Thyroid gland (tissue), 4 donors: ENCODE measurements around the gene TRAFD1. TPM values are rescaled to one million over a fixed set of nuclear protein-coding genes. Genes with fewer than 3 reads are reported as not detected.
A peak's percentile ranks its signal among the peaks of the same experiment; 100 is the strongest.
"Not testable (repeated sequence)": the region's sequence is repeated elsewhere in the genome, so short reads cannot be mapped to it uniquely, and the experiment has no call there.

Source experiments
- DNase-seq, 2 donors: peaks; one replicate each; pipeline ENCODE4 v3.0.0-alpha.2; 2019
- H3K27ac ChIP-seq, 3 donors: fragments of 200-600 bp; sonication (generic); 1 replicate in 2 of 3; 2 replicates in 1 of 3; pipeline ENCODE4 v1.5.1; 2016 to 2019; ENCODE audit warnings: mild to moderate bottlenecking in 1 of 3, moderate library complexity in 1 of 3
- H3K27me3 ChIP-seq: fragments of 200-600 bp; sonication (generic); one replicate; pipeline ENCODE4 v1.5.1; 2019
- H3K36me3 ChIP-seq, 2 donors: fragments of 200-600 bp; sonication (generic); one replicate each; pipeline ENCODE4 v1.5.1; 2016 to 2019
- H3K4me1 ChIP-seq, 2 donors: fragments of 200-600 bp; sonication (generic); one replicate each; pipeline ENCODE4 v1.5.1; 2017 to 2019
- H3K4me3 ChIP-seq, 3 donors: fragments of 200-600 bp; sonication (generic); replicated peaks in 1 of 3; 1 replicate in 2 of 3; 2 replicates in 1 of 3; pipeline ENCODE4 v1.5.1; 2016; ENCODE audit warnings: mild to moderate bottlenecking in 1 of 3
- H3K9me3 ChIP-seq: fragments of 200-600 bp; sonication (generic); one replicate; pipeline ENCODE4 v1.5.1; 2017
- POLR2A ChIP-seq, 2 donors: fragments of 450-650 bp; IDR thresholded peaks; one replicate each; pipeline ENCODE4 v1.6.1; 2017; ENCODE audit warnings: antibody characterized with exemption in 2 of 2, mild to moderate bottlenecking in 2 of 2, moderate library complexity in 1 of 2
- WGBS, 2 donors: methylation state at CpG; one replicate each; pipeline ENCODE4 v1.1.5; 2017; 5-methylcytosine and 5-hydroxymethylcytosine counted together
- intact Hi-C: fragments of 100-400 bp; cut with DNase I; formaldehyde crosslinking; loops from one replicate; pipeline ENCODE4 v1.15.1; 2023
- total RNA-seq, 4 donors: library from RNA; depleted of rRNA; stranded (reverse); fragments of >200 nt; gene quantifications; one replicate each; pipeline ENCODE4 v1.2.3, GENCODE V29; 2016
- TF ChIP-seq, protein P1 (sequence below), 6 experiments: fragments of 200-600 bp in 3 of 6; fragments of 450-650 bp in 3 of 6; sonication (generic) in 3 of 6; IDR thresholded peaks; one replicate each; pipeline ENCODE4 v1.5.1; 2016 to 2019; ENCODE audit warnings: antibody characterized with exemption in 6 of 6, mild to moderate bottlenecking in 2 of 6, inconsistent platforms in 1 of 6, moderate library complexity in 1 of 6

The TRAFD1 gene
- total RNA-seq, 4 donors from 2014 or later = 24.6 to 34.4 (median 27.9) TPM

DNA sequence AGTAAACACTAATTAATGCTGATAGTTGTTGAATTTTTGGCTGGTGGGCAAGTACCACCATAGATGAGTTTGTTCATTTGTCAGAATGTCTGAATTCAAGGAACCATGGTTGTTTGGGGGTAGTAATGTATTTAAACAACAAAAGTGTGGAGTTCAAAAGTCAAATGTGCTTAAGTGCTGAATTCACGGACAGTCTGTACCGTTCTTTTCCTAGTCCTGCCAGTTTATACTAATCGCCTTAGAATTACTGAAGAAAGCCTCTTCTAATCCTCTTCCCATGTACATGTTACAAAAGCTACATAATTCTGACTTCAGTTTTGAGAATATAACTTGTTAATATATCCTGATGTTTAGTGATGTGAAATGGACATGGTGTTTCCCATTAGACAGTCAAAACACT, 19.5 kb upstream of the TRAFD1 start:
- H3K4me3 ChIP-seq = no peak overlapping the region
- H3K36me3 ChIP-seq = peaks cover 0 to 5% of the 10 kb centered on the region in 2 donors
- no peaks in the 10 kb centered on the region for H3K9me3 ChIP-seq
- no peak for DNase-seq
- H3K27me3 ChIP-seq = no peaks in the 10 kb centered on the region
- peaks cover 9 to 17% of the 10 kb centered on the region in 2 donors for H3K4me1 ChIP-seq
- intact Hi-C loops = no loop called here
- H3K27ac ChIP-seq = no peak overlapping the region
- 85 to 91% methylated on average over 3 of the region's 3 CpGs for WGBS, 2 donors
- no peak for TF ChIP-seq POLR2A (IDR thresholded peaks at IDR 0.05)
- TF ChIP-seq, protein P1, sequence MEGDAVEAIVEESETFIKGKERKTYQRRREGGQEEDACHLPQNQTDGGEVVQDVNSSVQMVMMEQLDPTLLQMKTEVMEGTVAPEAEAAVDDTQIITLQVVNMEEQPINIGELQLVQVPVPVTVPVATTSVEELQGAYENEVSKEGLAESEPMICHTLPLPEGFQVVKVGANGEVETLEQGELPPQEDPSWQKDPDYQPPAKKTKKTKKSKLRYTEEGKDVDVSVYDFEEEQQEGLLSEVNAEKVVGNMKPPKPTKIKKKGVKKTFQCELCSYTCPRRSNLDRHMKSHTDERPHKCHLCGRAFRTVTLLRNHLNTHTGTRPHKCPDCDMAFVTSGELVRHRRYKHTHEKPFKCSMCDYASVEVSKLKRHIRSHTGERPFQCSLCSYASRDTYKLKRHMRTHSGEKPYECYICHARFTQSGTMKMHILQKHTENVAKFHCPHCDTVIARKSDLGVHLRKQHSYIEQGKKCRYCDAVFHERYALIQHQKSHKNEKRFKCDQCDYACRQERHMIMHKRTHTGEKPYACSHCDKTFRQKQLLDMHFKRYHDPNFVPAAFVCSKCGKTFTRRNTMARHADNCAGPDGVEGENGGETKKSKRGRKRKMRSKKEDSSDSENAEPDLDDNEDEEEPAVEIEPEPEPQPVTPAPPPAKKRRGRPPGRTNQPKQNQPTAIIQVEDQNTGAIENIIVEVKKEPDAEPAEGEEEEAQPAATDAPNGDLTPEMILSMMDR (IDR thresholded peaks at IDR 0.05) = no peak

DNA sequence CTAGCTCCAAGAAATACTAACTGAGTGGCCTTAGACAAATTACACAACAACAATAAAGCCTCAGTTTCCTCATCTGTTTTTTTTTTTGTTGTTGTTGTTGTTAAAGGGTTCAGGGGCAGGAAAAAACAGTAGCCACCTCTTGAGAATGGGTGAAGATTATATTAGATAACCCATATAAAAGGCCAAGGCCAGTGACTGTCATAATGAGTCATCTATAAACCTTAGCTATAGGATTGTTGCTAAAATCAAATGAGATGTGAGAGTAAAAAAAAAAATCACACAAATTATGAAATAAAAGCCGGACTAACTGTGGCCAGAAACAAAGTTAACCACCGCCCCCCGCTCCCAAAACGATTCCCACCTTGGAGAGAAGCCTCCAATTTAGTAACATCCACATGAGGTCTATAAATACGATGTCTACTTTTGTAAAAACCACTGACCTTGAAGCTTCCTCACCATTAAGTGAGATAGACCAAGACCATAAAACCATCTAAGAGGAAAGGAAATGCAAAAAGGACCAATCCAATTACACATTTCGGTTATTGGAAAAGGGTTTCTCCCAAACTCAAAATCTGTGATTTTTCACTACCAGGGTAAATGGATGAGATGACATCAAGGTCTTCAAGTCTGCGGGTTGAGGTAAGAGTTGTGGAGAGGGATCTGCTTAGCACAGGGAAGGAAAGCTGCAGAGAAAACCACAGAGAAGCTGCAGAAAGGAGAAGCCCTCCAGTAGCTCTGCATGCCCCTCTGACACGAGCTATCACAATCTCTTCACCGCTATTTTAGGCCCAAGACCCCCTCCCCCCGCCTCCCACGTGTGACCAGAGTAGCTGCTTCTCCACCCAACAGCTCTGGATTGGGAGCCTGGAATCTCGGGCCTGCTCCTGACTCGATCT, 17.8 kb upstream of the TRAFD1 start:
- H3K9me3 ChIP-seq = no peaks in the 10 kb centered on the region
- peak; percentile 29 to 31 for DNase-seq
- peak overlapping the region in 1 of 3 donors; percentile 97 for H3K27ac ChIP-seq
- TF ChIP-seq, protein P1 (IDR thresholded peaks at IDR 0.05) = no peak
- no peak for TF ChIP-seq POLR2A (IDR thresholded peaks at IDR 0.05)
- H3K4me1 ChIP-seq = peaks cover 15 to 17% of the 10 kb centered on the region in 2 donors
- whole genome bisulfite sequencing, 2 donors = 25 to 30% methylated on average over 13 of the region's 13 CpGs
- H3K36me3 ChIP-seq = no peaks in the 10 kb centered on the region
- H3K27me3 ChIP-seq = no peaks in the 10 kb centered on the region
- peak overlapping the region in 2 of 3 donors; percentile 68 to 71 for H3K4me3 ChIP-seq
- intact Hi-C loops = no loop called here

DNA sequence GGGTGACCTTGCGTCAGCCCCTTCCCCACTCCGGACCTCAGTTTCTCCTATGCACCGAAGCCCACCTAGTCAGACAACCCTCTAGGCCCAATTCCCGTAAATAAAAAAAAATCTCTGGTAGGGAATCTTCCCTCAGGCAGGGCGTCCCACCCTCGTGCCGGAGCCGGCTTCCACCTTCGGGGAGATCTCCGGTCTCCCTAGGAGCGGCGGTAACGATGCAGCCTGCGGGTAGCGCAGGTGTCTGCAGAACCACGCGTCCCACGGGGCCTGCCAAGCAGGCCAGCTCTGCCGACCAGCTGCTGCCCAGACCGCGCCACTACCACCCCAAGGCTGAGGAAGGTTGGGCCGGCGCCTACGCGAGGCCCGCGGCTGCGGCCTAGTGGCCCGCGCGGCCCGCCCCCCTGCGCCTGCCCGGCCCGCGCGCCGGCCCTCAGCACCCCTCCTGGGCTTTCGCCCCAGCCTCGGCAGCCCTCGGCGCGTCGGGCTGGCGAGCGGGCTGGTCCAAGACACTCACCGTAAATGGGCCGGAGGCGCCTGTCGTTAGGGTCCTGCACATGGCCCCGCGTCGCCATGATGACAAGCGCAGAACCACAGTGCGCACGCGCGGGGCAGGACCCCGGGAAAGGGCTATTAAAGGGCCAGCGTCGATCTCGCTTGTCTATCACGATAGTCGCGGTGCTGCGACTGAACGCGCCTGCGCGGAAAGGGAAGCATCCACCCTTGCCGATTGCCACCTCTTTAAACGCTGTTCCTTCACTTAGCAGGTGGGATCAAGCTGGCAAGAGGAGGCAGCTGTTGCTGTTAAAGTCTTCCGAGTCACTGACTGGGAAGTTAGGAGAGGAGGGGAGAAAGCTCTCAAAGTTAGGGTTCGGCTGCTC, 16.9 kb upstream of the TRAFD1 start, which contains the start of gene NAA25:
NAA25 (minus strand) TSS at position 582 of the 878 bp plus-strand sequence; CDS start at position 572, 10 bp downstream.
- 0 to 2% methylated on average over 9 to 30 of the region's 74 CpGs for WGBS, 2 donors
- peaks cover 15 to 17% of the 10 kb centered on the region in 2 donors for H3K4me1 ChIP-seq
- no peaks in the 10 kb centered on the region for H3K36me3 ChIP-seq
- intact Hi-C loops = no loop called here
- H3K4me3 ChIP-seq = peak within 1 kb of the TSS; percentile 51 to 71 (median 68)
- H3K27me3 ChIP-seq = no peaks in the 10 kb centered on the region
- peak; percentile 91 to 92 for DNase-seq
- TF ChIP-seq POLR2A (IDR thresholded peaks at IDR 0.05) = peak in 1 of 2 donors; percentile 57
- TF ChIP-seq, protein P1 (IDR thresholded peaks at IDR 0.05) = no peak
- no peaks in the 10 kb centered on the region for H3K9me3 ChIP-seq
- peak within 1 kb of the TSS; percentile 95 to 98 (median 97) for H3K27ac ChIP-seq

DNA sequence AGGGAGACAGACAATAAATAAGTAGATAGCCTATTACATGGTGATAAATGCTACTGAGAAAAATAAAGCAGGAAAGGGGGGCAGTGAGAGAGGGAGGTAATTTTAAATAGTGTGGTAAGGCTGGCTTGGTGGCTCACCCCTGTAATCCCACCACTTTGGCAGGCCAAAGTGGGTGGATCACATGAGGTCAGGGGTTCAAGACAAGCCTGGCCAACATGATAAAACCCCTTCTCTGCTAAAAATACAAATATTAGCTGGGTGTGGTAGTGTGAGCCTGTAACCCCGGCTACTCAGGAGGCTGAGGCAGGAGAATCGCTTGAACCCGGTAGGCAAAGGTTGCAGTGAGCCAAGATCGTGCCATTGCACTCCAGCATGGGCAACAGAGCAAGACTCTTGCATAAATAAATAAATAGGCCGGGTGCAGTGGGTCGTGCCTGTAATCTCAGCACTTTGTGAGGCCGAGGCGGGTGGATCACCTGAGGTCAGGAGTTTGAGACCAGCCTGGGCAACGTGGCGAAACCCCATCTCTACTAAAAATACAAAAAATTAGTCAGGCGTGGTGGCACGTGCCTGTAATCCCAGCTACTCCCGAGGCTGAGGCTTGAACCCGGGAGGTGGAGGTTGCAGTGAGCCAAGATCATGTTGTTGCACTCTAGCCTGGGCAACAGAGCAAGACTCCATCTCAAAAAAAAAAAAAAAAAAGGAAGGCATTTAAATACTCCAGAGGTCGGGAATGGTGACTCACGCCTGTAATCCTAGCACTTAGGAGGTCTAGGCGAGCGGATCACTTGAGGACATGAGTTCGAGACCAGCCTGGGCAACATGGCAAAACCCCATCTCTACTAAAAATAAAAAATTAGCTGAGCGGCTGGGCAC, 14.3 kb upstream of the TRAFD1 start:
- H3K4me1 ChIP-seq = peaks cover 15 to 17% of the 10 kb centered on the region in 2 donors
- H3K4me3 ChIP-seq, intact Hi-C loops, H3K27ac ChIP-seq, H3K9me3 ChIP-seq, H3K36me3 ChIP-seq, H3K27me3 ChIP-seq, DNase-seq: not testable (repeated sequence)
- WGBS, 2 donors = 70 to 78% methylated on average over 15 to 20 of the region's 20 CpGs

DNA sequence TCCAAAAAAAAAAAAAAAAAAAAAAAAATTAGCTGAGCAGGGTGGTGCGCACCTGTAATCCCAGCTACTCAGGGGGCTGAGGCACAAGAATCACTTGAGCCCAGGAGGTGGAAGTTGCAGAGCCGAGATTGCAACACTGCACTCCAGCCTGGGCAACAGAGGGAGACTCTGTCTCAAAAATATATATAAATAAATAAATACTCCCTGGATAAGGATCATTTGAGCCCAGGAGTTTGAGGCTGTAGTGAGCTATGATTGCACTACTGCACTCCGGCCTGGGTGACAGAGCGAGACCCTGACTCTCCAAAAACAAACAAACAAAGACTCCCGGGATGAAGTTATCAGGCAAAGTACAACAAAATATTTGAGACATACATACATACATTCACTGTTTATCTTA, 13.4 kb upstream of the TRAFD1 start:
- intact Hi-C loops = no loop called here
- WGBS, 2 donors = 76 to 81% methylated on average over 5 of the region's 5 CpGs
- no peaks in the 10 kb centered on the region for H3K9me3 ChIP-seq
- no peaks in the 10 kb centered on the region for H3K36me3 ChIP-seq
- H3K27ac ChIP-seq = no peak overlapping the region
- no peak overlapping the region for H3K4me3 ChIP-seq
- peak in 1 of 2 donors; percentile 9 for DNase-seq
- TF ChIP-seq, protein P1 (IDR thresholded peaks at IDR 0.05) = peak in 1 of 6 experiments; percentile 5
- no peak for TF ChIP-seq POLR2A (IDR thresholded peaks at IDR 0.05)
- peaks cover 14 to 17% of the 10 kb centered on the region in 2 donors for H3K4me1 ChIP-seq
- H3K27me3 ChIP-seq = no peaks in the 10 kb centered on the region
